ENCODE data around the gene RPRD1B.
A peak's percentile ranks its signal among the peaks of the same experiment; 100 is the strongest.

RPRD1B gene

DNA sequence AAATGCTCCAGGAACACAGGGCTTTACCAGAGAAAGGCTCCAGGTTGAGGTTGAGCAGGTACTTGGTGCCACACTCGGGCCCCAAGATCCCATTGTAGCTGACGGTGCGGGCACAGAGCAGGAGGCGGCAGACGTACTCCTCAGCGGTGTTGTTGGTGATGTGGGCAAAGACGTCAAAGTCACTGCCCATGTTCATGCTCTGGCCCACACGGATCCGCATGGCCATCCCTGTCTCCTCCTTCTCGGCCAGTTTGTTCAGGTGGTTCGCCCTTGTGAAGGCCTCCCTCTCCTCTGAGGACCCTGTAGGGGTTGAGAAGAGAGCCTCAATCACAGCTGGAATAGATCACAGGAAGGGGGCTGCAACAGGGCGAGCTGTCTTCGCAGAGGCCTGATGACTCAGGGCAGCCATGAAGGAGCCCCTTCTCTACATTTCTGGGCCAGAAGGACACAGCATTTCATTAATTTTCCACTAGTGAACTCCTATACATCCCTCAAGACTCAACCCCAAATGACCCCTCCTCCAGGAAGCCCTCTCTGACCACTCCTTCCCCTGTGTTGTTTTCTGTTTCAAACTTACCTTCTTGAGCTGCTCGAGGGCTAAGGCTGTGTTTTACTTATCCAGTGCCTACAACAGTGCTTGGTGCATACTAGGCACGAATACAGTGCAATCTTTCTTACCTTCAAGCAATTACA is 104.7 kb downstream of the RPRD1B start:
- DNase-seq, result no peak

DNA sequence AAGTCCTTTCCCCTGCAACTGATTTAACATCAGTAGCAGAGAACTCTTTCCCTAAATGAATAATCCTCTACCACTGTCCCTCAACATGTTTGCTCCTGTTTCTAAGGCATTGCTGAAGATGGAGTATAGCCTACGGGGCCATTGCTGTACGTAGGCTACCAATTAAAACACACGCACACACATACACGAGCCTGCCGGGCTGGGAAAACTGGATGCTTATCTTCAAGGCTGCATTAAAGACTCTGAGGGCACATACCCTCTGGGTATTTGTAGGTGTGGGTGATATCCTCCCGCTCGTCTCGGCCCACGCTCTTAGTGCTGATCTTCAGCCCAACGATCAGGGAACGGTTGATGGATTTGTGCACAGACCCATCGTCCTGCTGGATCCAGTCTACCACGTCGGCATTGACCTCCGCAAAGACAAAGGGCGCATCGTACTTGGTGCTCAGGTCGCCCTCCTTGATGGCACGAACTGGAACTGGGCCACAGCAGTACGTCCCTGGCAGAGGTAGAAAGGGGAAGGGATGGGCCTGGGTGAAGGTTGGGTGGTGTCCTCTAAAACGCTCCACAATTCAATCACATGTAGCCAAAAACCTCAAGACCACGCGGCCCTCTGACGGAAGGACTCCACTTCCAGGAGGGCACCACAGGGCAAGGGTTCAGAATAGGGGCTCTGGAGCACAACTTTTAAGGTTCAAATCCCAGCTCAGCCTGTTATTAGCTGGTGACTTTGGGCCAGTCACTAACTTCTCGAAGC is 105.8 kb downstream of the RPRD1B start:
- DNase-seq, result no peak

DNA sequence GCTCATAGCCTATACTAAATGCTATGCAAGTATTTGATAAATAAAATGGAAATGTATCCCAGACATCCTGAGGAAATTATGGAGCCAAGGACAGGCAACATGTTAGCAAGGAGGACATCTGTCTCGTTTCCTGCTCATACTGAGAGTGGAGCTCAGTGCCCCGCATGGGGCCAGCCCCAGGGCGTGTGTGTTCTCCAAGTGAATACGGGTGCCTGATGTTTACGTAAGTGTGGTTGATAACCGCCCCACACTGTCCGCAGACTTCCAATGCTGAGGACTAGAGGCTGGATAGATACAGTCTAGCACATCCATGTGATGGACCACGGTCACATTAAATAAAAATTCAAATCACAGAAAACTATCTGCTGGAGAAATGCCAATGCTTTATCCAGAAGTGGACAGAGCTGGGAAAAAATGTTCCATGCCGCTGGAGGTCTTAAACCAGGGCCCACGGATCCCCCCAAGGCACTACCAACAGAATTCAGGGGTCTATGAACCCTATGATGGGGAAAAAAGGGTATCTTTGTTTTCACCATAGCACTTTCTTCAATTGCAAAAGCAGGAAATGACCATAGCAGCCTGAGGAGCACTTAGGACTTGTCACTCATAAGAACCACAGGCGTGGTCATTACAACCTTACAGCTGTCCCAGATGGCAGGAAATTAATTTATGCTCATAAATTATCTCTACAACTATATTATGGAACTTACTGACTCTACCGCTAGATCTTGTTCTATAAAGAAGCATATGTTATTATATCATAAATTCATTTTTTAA is 106.6 kb downstream of the RPRD1B start:
- DNase-seq, result peak; percentile 73

DNA sequence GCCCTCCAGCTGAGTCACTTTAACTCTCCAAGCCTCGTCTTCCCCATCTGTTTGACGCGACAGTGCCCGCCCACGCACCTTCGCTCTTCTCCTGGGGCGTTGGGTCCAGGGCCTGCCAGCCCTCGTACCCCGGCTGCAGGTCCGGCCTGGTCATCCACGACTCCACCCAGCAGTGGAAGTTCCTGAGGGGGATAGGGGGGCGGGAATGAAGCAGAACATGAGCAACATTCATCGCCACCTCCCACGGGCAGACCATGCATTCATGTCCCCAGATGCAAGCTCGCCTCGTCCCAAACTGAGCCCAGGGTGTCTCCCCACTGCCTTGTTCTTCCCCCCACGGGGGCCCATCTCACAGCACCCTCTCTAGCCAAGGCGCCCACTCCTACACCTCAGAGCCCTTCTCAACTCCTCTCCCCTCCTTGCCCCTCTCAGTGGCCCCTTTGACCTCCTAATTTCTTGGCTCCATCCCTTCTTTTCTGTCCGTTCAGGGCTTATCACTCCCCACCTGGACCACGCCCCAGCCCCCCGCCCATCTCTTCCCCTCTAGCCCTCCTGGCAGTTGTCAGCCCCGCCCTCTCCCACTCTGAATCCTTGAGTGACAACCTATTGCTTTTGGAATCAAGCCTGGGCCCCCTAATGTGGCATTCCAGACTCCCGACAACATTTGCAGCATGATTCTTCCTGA is 107.8 kb downstream of the RPRD1B start:
- no peak for DNase-seq

Data from DMS153 (cell line).